AG09319 (cell line): ENCODE data around the gene DDA1.

Experiments used
- DNase-seq: peaks from one replicate; pipeline ENCODE4 v3.0.0-alpha.2; 2010; ENCODE audit warnings: low read depth; ENCODE audit errors: extremely low read depth
- TF ChIP-seq, protein P1 (sequence below): IDR thresholded peaks from 2 replicates; pipeline ENCODE4 v1.5.1; 2011; ENCODE audit warnings: low read depth, mild to moderate bottlenecking, inconsistent platforms, low read length, moderate library complexity

DDA1 gene

DNA sequence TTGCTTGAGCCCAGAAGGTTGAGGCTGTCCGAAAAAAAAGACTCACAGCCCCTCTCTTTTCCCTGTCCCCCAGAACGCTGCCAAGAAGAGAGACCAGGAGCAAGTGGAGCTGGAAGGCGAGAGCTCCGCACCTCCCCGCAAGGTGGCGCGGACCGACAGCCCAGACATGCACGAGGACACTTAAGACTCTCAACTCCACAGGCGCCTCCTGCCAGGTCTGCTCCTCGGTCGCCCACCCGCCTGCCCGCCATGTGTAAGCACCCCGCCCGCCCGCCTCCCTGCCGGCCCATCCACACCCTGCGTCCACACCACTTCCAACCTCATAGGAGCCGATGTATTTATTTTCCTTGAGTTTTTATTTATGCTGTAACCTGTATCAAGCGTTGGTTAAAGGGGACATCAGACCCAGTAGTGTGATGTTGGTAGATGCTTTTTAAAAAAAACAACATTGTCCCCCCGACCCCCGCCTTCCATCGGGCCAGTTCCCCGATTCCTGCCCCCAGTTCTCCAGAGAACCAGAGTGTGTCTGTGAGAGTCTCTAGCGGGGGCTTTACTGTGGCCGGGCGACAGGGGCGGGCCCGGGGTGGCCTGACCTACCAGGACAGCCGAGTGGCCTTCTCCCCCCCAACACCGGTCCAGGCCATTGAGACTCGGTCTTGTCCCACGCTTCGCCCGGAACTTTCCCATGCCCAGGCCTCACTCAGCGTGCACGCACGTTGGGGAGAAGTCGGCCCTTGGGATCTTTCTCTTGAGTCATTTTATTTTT, 10.3 kb downstream of the DDA1 start:
- no peak for DNase-seq
- TF ChIP-seq, protein P1, sequence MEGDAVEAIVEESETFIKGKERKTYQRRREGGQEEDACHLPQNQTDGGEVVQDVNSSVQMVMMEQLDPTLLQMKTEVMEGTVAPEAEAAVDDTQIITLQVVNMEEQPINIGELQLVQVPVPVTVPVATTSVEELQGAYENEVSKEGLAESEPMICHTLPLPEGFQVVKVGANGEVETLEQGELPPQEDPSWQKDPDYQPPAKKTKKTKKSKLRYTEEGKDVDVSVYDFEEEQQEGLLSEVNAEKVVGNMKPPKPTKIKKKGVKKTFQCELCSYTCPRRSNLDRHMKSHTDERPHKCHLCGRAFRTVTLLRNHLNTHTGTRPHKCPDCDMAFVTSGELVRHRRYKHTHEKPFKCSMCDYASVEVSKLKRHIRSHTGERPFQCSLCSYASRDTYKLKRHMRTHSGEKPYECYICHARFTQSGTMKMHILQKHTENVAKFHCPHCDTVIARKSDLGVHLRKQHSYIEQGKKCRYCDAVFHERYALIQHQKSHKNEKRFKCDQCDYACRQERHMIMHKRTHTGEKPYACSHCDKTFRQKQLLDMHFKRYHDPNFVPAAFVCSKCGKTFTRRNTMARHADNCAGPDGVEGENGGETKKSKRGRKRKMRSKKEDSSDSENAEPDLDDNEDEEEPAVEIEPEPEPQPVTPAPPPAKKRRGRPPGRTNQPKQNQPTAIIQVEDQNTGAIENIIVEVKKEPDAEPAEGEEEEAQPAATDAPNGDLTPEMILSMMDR: no peak

DNA sequence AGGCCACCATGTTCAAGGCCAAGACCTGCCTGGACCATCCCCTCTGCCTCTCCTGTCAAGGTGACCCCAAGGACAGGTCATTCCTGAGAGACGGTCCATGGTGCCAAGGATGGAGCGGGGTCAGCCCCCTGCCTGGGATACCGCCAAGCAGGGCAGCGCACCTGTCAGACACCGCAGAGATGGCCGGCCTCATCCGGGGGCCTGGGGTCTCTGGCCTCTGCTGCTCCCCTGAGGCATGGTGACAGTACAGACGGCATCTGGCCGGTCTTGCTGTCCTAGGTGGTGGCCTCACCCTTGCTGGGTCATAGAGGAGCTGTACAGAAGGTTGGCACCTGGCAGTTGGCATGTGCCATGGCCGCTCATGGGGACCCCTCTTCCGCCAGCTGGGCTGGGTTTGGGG, 11.1 kb downstream of the DDA1 start:
- no peak for DNase-seq
- TF ChIP-seq, protein P1: no peak

DNA sequence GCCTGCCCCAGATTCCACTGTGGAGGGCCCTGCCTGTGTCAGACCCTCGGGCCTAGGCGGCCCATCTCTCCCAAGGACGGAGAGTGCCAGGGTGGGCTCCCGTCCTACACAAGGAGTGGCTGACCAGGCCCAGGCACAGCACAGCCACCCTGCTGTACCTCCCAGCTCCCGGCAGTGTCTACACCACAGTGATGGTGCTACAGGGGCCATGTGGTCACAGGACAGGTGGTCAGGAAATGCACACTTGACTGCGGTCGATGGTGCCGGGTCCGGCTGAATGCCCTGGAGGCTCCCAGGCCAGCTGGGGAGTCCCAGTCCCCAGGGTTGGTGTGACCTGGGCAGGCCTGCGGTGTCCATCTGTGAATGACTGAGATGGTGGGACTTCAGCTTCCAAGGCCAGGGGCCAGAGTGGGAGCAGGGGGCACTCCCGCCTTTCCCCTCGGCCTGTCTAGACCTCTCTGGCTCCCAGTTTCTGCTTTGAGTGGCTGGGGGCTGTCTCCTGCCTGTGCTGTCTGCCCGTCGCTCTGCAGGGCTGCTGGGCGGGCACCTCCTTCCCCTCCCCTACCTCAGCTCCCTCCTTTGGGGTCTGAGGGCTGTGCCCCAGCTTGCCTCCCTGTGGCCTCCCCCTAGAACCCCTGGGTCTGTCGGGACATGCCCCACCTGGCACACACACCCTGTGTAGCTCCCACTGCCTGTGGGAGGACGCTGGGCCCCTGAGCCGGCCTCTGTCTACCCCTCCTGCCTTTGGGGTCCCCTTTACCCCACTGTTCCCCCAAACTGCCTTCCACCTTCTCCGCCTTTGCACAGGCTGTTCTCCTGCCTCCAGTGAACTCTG, 12.5 kb downstream of the DDA1 start:
- TF ChIP-seq, protein P1: no peak
- DNase-seq: no peak

DNA sequence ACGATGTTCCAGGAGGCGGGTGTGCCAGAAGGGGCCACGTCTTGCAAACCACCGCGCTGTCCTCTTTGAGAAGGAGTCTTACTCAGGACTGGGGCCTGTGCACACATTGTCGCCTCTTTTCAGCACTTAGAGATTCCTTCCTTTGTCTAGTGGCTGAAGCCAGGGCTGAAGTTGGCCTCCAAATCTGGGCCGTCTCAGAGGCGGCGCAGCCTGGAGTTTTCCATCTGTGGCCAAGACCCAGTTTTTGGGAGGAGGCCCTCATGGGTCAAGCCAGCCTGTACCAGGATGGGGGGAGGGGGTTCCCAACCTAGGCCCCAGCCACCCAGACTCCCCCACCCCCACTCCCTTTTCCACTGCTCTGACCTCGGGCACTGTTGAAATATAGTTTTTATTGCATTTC, 13.5 kb downstream of the DDA1 start:
- TF ChIP-seq, protein P1: no peak
- DNase-seq: no peak

DNA sequence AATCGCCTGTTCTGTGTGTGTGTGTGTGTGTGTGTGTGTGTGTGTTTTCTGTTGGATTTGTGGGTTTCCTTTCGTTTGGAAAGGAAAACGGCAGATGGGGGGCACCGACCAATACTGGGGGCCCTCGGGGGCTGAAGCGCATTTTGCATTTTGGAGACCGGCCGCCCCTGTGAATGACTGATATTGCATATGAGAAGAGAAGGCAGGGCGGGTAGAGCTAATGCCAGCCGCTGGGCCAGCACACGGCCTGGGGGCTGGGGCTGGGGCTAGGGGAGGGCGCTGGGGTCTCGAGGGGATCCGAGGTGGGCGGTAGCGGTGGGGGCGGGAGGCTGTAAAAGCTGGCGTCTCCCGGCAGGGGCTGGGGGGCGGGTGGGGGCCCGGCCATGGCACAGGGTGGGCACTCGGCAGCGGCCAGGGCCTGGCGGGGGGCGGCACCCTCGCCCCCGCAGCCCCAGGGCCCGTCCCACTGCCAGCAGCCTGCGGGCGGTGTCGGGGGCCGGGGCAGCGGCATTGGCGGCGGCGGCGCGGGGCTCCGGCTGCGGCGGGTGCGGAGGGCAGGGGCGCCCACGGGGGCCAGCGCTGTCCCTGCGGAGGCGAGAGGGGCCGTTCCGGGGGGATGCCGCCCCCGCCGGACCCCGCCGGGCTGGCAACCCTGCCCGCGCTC, 14.1 kb downstream of the DDA1 start:
- DNase-seq: no peak

DNA sequence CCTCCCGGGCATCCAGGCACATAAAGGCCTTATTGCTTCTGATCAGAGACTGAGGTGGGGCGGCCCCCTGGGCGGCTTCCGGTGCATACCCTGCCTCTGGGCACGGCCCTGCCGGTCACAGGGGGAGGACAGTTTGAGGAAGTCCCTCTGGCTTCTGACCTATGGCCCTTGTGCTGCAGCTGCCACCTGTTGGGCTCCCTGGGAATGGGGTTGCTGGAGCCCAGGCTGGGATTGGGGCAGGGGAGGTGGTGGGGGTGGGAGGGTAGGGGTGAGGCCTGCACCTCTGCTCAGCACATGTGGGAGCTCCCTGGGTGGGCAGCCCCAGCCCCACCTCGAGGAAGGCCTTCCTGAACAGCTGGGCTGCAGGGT, 14.6 kb downstream of the DDA1 start:
- TF ChIP-seq, protein P1: no peak
- no peak for DNase-seq

More for the DNA sequence above, 14.1 kb downstream of the DDA1 start:
- TF ChIP-seq, protein P1: no peak
